K562 (cell line): ENCODE results near the gene ST6GALNAC6. TPM values are rescaled to one million over a fixed set of nuclear protein-coding genes. Genes with fewer than 3 reads are reported as not detected.

Source experiments
- BRF1 ChIP-seq: IDR thresholded peaks from 3 replicates; pipeline ENCODE4 v1.6.1; 2011; ENCODE audit warnings: borderline replicate concordance, mild to moderate bottlenecking; ENCODE audit not compliant: insufficient read length; ENCODE audit errors: extremely low read depth
- C11orf30 ChIP-seq: fragments of 450-650 bp; IDR thresholded peaks from 2 replicates; pipeline ENCODE4 v1.6.1; 2016; ENCODE audit warnings: low read depth, mild to moderate bottlenecking
- ELK3 ChIP-seq: fragments of 450-650 bp; formaldehyde crosslinking; IDR thresholded peaks from 2 replicates; pipeline ENCODE4 v1.4.0; 2020; ENCODE audit warnings: mild to moderate bottlenecking
- ETS2 ChIP-seq: IDR thresholded peaks from 2 replicates; pipeline ENCODE4 v1.6.1; 2016; ENCODE audit warnings: borderline replicate concordance, missing genetic modification characterization, mild to moderate bottlenecking, moderate library complexity, missing compliant biosample characterization; ENCODE audit not compliant: poor library complexity, severe bottlenecking
- GABPA ChIP-seq: fragments of 200-800 bp; sonication (Bioruptor generic); conservative IDR thresholded peaks from 2 replicates; pipeline ENCODE4 v1.6.1; 2016; ENCODE audit warnings: low read depth, missing genetic modification characterization, missing compliant biosample characterization
- HINFP ChIP-seq: fragments of 450-650 bp; conservative IDR thresholded peaks from 2 replicates; pipeline ENCODE4 v1.6.1; 2016; ENCODE audit warnings: missing genetic modification characterization, low read depth, mild to moderate bottlenecking, control low read depth, missing compliant biosample characterization
- MAFF ChIP-seq: IDR thresholded peaks from 2 replicates; pipeline ENCODE4 v1.6.1; 2012; ENCODE audit warnings: low read length, improper control_type of control experiment
- MEF2A ChIP-seq: IDR thresholded peaks from 2 replicates; pipeline ENCODE4 v1.6.1; 2011; ENCODE audit warnings: low read depth, mild to moderate bottlenecking, low read length, moderate library complexity; ENCODE audit not compliant: control insufficient read depth
- MEF2D ChIP-seq: conservative IDR thresholded peaks from 2 replicates; pipeline ENCODE4 v1.6.1; 2016; ENCODE audit warnings: low read depth, missing genetic modification characterization, missing compliant biosample characterization
- NCOA4 ChIP-seq: fragments of 450-650 bp; IDR thresholded peaks from 2 replicates; pipeline ENCODE4 v1.6.1; 2018; ENCODE audit warnings: mild to moderate bottlenecking; ENCODE audit not compliant: partially characterized antibody
- PHF8 ChIP-seq: fragments of 200-600 bp; sonication (generic); IDR thresholded peaks from 2 replicates; pipeline ENCODE4 v1.6.1; 2012; ENCODE audit warnings: mixed run types, mild to moderate bottlenecking, inconsistent platforms, low read length, moderate library complexity, borderline replicate concordance
- RERE ChIP-seq: sonication (generic); formaldehyde crosslinking; IDR thresholded peaks from 2 replicates; pipeline ENCODE4 v1.8.0; 2023; ENCODE audit warnings: missing genetic modification reagents, mild to moderate bottlenecking, borderline replicate concordance
- SMARCA4 ChIP-seq: fragments of 450-650 bp; IDR thresholded peaks from 2 replicates; pipeline ENCODE4 v1.6.1; 2016
- USF2 ChIP-seq: sonication (generic); formaldehyde crosslinking; IDR thresholded peaks from 2 replicates; pipeline ENCODE4 v1.5.0; 2020; ENCODE audit warnings: missing genetic modification reagents
- ZNF165 ChIP-seq: fragments of 250-450 bp; sonication (Bioruptor Pico); IDR thresholded peaks from 2 replicates; pipeline ENCODE4 v1.4.0; 2020; ENCODE audit warnings: borderline replicate concordance
- ZNF197 ChIP-seq: fragments of 200-800 bp; sonication (Bioruptor generic); IDR thresholded peaks from 2 replicates; pipeline ENCODE4 v1.6.1; 2016; ENCODE audit warnings: low read depth, missing genetic modification characterization, missing compliant biosample characterization
- ZNF3 ChIP-seq: fragments of 250-450 bp; sonication (Bioruptor Pico); IDR thresholded peaks from 2 replicates; pipeline ENCODE4 v1.5.0; 2021; ENCODE audit warnings: mild to moderate bottlenecking, moderate library complexity
- ZNF76 ChIP-seq: fragments of 250-450 bp; sonication (Bioruptor Pico); IDR thresholded peaks from 2 replicates; pipeline ENCODE4 v1.4.0; 2020; ENCODE audit warnings: mild to moderate bottlenecking, moderate library complexity, borderline replicate concordance
- polyA plus RNA-seq, 8 experiments: library from polyadenylated mRNA; depleted of rRNA in 4 of 8; stranded (reverse) in 5 of 8; unstranded in 3 of 8; fragments of >200 nt; fragmentation: Nextera tagmentation in 2 of 8; fragmentation: Illumina TruSeq in 1 of 8; extraction: Ambion mirVana in 2 of 8; extraction: Trizol in 1 of 8; gene quantifications; 2 replicates each; pipeline versions ENCODE4 v1.2.1 to v1.2.3, GENCODE V29; 2011 to 2014; ENCODE audit warnings: inconsistent platforms in 1 of 8, missing spikeins in 1 of 8
- total RNA-seq, 7 experiments: library from RNA; depleted of rRNA in 6 of 7; stranded (reverse); fragments of >200 nt in 6 of 7; fragmentation: Illumina TruSeq in 2 of 7; extraction: Trizol in 2 of 7; gene quantifications; 2 replicates each; pipeline versions ENCODE4 v1.2.1 to v1.2.3, GENCODE V29; 2011 to 2021; ENCODE audit warnings: low replicate concordance in 1 of 7

The ST6GALNAC6 gene
- total and polyA plus RNA-seq, 9 of the 15 experiments (the other 6 are each of a cell fraction or from before 2014, with no cell fraction given): 0.13 to 23.0 (median 14.5) TPM

GRCh38 chr9:127865645-127866464 is 33.5 kb downstream of the ST6GALNAC6 start (continued):
- no peak for TF ChIP-seq RERE (CRISPR knock-in tag)
- no peak for TF ChIP-seq ETS2 (tag)
- TF ChIP-seq NCOA4: peak; percentile 40
- no peak for TF ChIP-seq MAFF
- no peak for TF ChIP-seq ZNF165 (CRISPR knock-in tag)
- TF ChIP-seq SMARCA4: no peak
- TF ChIP-seq ZNF197: peak; percentile 80; the same call in 1 of the 2 replicates
- no peak for TF ChIP-seq ZNF76 (CRISPR knock-in tag)
- TF ChIP-seq ELK3 (CRISPR knock-in tag): no peak
- TF ChIP-seq USF2 (CRISPR knock-in tag): no peak
- TF ChIP-seq MEF2A: no peak
- no peak for TF ChIP-seq C11orf30
- no peak for TF ChIP-seq ZNF3 (CRISPR knock-in tag)
- no peak for TF ChIP-seq BRF1
- no peak for TF ChIP-seq HINFP (tag)
- peak; percentile 92 for TF ChIP-seq MEF2D
- TF ChIP-seq GABPA (tag): no peak
- no peak for TF ChIP-seq PHF8
